GM19438 (cell line): ENCODE results near the gene TGM6.

ENCODE experiments used
- ATAC-seq: cut with Tn5 transposase; IDR thresholded peaks from one replicate; pipeline ENCODE4 v1.9.1; 2021; ENCODE audit warnings: low read depth; ENCODE audit not compliant: unreplicated experiment

TGM6 gene

GRCh38 chr20:2380601-2381000 is at the start of gene TGM6:
TGM6 (plus strand) TSS chr20:2380901; CDS start chr20:2380969, 68 bp downstream.
- no peak for ATAC-seq

GRCh38 chr20:2331106-2331505 is 49.6 kb upstream of the TGM6 start:
- no peak for ATAC-seq

- ATAC-seq = no peak
These were observed 48.7 kb upstream of the TGM6 start for GRCh38 chr20:2331901-2332565.

- ATAC-seq = no peak
These were observed 48.0 kb upstream of the TGM6 start for GRCh38 chr20:2332711-2333110.

- ATAC-seq = no peak
These were observed 46.9 kb upstream of the TGM6 start for GRCh38 chr20:2333821-2334220.

GRCh38 chr20:2335096-2335870 is 45.4 kb upstream of the TGM6 start:
- no peak for ATAC-seq

- ATAC-seq = no peak
These were observed 44.2 kb upstream of the TGM6 start for GRCh38 chr20:2336471-2336870.

GRCh38 chr20:2337142-2337541 is 43.6 kb upstream of the TGM6 start:
- no peak for ATAC-seq

- ATAC-seq = no peak
These were observed 42.2 kb upstream of the TGM6 start for GRCh38 chr20:2338411-2339066.

- ATAC-seq = no peak
These were observed 40.6 kb upstream of the TGM6 start for GRCh38 chr20:2340136-2340535.

- ATAC-seq = no peak
These were observed 39.9 kb upstream of the TGM6 start for GRCh38 chr20:2340823-2341222.

- no peak for ATAC-seq
These were observed 39.4 kb upstream of the TGM6 start for GRCh38 chr20:2341336-2341735.

GRCh38 chr20:2342243-2342642 is 38.5 kb upstream of the TGM6 start:
- ATAC-seq = no peak

- no peak for ATAC-seq
These were observed 34.5 kb upstream of the TGM6 start for GRCh38 chr20:2346188-2346587.

- no peak for ATAC-seq
These were observed 32.4 kb upstream of the TGM6 start for GRCh38 chr20:2348336-2348735.

- ATAC-seq = no peak
These were observed 30.9 kb upstream of the TGM6 start for GRCh38 chr20:2349801-2350200.

GRCh38 chr20:2350606-2351005 is 30.1 kb upstream of the TGM6 start:
- no peak for ATAC-seq

GRCh38 chr20:2353231-2353630 is 27.5 kb upstream of the TGM6 start:
- ATAC-seq = no peak

GRCh38 chr20:2357114-2357513 is 23.6 kb upstream of the TGM6 start:
- ATAC-seq = no peak

- no peak for ATAC-seq
These were observed 22.7 kb upstream of the TGM6 start for GRCh38 chr20:2358006-2358405.

- ATAC-seq = no peak
These were observed 19.6 kb upstream of the TGM6 start for GRCh38 chr20:2361035-2361593.
